Fibroblast of lung (primary cell): ENCODE data around the gene SUFU. TPM values are rescaled to one million over a fixed set of nuclear protein-coding genes. Genes with fewer than 3 reads are reported as not detected.

Experiments
- DNase-seq, 2 donors: peaks; one replicate each; pipeline versions ENCODE4 v3.0.0 to v3.0.0-alpha.2; 2010; ENCODE audit warnings: low read depth in 2 of 2
- H2AFZ ChIP-seq: 2 replicates; pipeline ENCODE4 v1.5.1; 2012; ENCODE audit warnings: low read length, control low read depth, inconsistent platforms
- H3K27ac ChIP-seq: 2 replicates; pipeline ENCODE4 v1.5.1; 2011; ENCODE audit warnings: low read length, control low read depth; ENCODE audit not compliant: insufficient read depth
- H3K27me3 ChIP-seq: 2 replicates; pipeline ENCODE4 v1.5.1; 2011; ENCODE audit warnings: mild to moderate bottlenecking, low read length; ENCODE audit not compliant: control insufficient read depth, insufficient read depth
- H3K36me3 ChIP-seq: 2 replicates; pipeline ENCODE4 v1.5.1; 2011; ENCODE audit warnings: low read length; ENCODE audit not compliant: control insufficient read depth, insufficient read depth
- H3K4me1 ChIP-seq: 2 replicates; pipeline ENCODE4 v1.5.1; 2011; ENCODE audit warnings: low read length; ENCODE audit not compliant: control insufficient read depth, insufficient read depth; ENCODE audit errors: extremely low read depth
- H3K4me2 ChIP-seq: 2 replicates; pipeline ENCODE4 v1.5.1; 2011; ENCODE audit warnings: low read length, control low read depth; ENCODE audit not compliant: insufficient read depth; ENCODE audit errors: extremely low read depth
- H3K4me3 ChIP-seq, 4 experiments: fragments of 200-600 bp in 1 of 4; sonication (generic) in 1 of 4; replicated peaks in 1 of 4; 2 replicates each; pipeline ENCODE4 v1.5.1; 2011 to 2016; ENCODE audit warnings: low read length in 4 of 4, low read depth in 3 of 4, mild to moderate bottlenecking in 3 of 4, control low read depth in 2 of 4, inconsistent platforms in 1 of 4, mixed read lengths in 1 of 4; ENCODE audit not compliant: insufficient read depth in 1 of 4; ENCODE audit errors: control extremely low read depth in 1 of 4
- H3K79me2 ChIP-seq: 2 replicates; pipeline ENCODE4 v1.5.1; 2012; ENCODE audit warnings: mild to moderate bottlenecking, low read length, inconsistent platforms; ENCODE audit not compliant: control insufficient read depth, insufficient read depth
- H3K9ac ChIP-seq: 2 replicates; pipeline ENCODE4 v1.5.1; 2011; ENCODE audit warnings: mild to moderate bottlenecking, low read length, control low read depth; ENCODE audit not compliant: insufficient read depth
- H3K9me3 ChIP-seq: 2 replicates; pipeline ENCODE4 v1.5.1; 2012; ENCODE audit warnings: low read depth, low read length; ENCODE audit not compliant: control insufficient read depth, insufficient read depth
- H4K20me1 ChIP-seq: 2 replicates; pipeline ENCODE4 v1.5.1; 2011; ENCODE audit warnings: low read length; ENCODE audit not compliant: control insufficient read depth, insufficient read depth; ENCODE audit errors: extremely low read depth
- CTCF ChIP-seq, 2 donors: IDR thresholded peaks in 1 of 2; conservative IDR thresholded peaks in 1 of 2; 1 replicate in 1 of 2; 2 replicates in 1 of 2; pipeline ENCODE4 v1.5.1; 2011 to 2012; ENCODE audit warnings: low read length in 2 of 2, control low read depth in 1 of 2, inconsistent platforms in 1 of 2, low read depth in 1 of 2, mild to moderate bottlenecking in 1 of 2
- EZH2 ChIP-seq: IDR thresholded peaks from 2 replicates; pipeline ENCODE4 v1.5.1; 2012; ENCODE audit warnings: low read length, control low read depth, mild to moderate bottlenecking; ENCODE audit errors: missing control alignments
- polyA plus RNA-seq, 2 donors: library from polyadenylated mRNA; depleted of rRNA in 1 of 2; stranded (reverse) in 1 of 2; unstranded in 1 of 2; fragments of >200 nt; gene quantifications; 2 replicates each; pipeline ENCODE4 v1.2.1, GENCODE V29; 2011 to 2012; ENCODE audit warnings: missing spikeins in 1 of 2
- total RNA-seq: library from RNA; depleted of rRNA; stranded (reverse); fragments of >200 nt; gene quantifications from 2 replicates; pipeline ENCODE4 v1.2.1, GENCODE V29; 2014

SUFU gene
- total and polyA plus RNA-seq, 2 donors (not counting 1 experiment from before 2014, with no cell fraction given) = 4.3 to 5.6 TPM

- Histone ChIP-seq H2AFZ (no peak overlapping the region), H3K4me3 (peak overlapping the region in 2 of 4 experiments; percentile 24 to 33), H3K4me2 (peak overlapping the region; percentile 56), H3K79me2 (no peaks in the 10 kb centered on the region), H3K9ac (peak overlapping the region; percentile 36), H3K36me3 (no peaks in the 10 kb centered on the region), H3K9me3 (no peaks in the 10 kb centered on the region), H3K27ac (peak overlapping the region; percentile 59), H4K20me1 (no peaks in the 10 kb centered on the region), H3K4me1 (peaks cover 51% of the 10 kb centered on the region), H3K27me3 (no peaks in the 10 kb centered on the region)
- TF ChIP-seq CTCF (conservative IDR thresholded peaks at IDR 0.05 in 1 of 2, IDR thresholded peaks at IDR 0.05 in 1 of 2; ENCODE audit: low read depth in 1 of 2, low read length in 2 of 2) (no peak), EZH2 (no peak)
- DNase-seq = no peak
Observed at GRCh38 chr10:102676534-102677315, 173.0 kb downstream of the SUFU start.

GRCh38 chr10:102677331-102678067 is 173.7 kb downstream of the SUFU start:
- Histone ChIP-seq H3K36me3 (peaks cover 3% of the 10 kb centered on the region), H3K27me3 (no peaks in the 10 kb centered on the region), H3K4me1 (peaks cover 51% of the 10 kb centered on the region), H3K4me2 (no peak overlapping the region), H3K9ac (no peak overlapping the region), H2AFZ (no peak overlapping the region), H4K20me1 (no peaks in the 10 kb centered on the region), H3K4me3 (no peak overlapping the region), H3K9me3 (no peaks in the 10 kb centered on the region), H3K79me2 (no peaks in the 10 kb centered on the region), H3K27ac (peak overlapping the region; percentile 59)
- no peak for DNase-seq
- TF ChIP-seq CTCF (conservative IDR thresholded peaks at IDR 0.05 in 1 of 2, IDR thresholded peaks at IDR 0.05 in 1 of 2; ENCODE audit: low read depth in 1 of 2, low read length in 2 of 2) (no peak), EZH2 (no peak)

- peaks cover 50% of the 10 kb centered on the region for H3K4me1 ChIP-seq
- no peak for DNase-seq
- H3K27me3 ChIP-seq = no peaks in the 10 kb centered on the region
- no peak overlapping the region for H3K27ac ChIP-seq
- no peaks in the 10 kb centered on the region for H4K20me1 ChIP-seq
- H3K36me3 ChIP-seq = peaks cover 3% of the 10 kb centered on the region
- TF ChIP-seq CTCF (conservative IDR thresholded peaks at IDR 0.05 in 1 of 2, IDR thresholded peaks at IDR 0.05 in 1 of 2; ENCODE audit: low read depth in 1 of 2, low read length in 2 of 2) = no peak
- TF ChIP-seq EZH2 = no peak
- H3K79me2 ChIP-seq = no peaks in the 10 kb centered on the region
- no peaks in the 10 kb centered on the region for H3K9me3 ChIP-seq
- H3K4me2 ChIP-seq = no peak overlapping the region
- H3K9ac ChIP-seq = no peak overlapping the region
- no peak overlapping the region for H3K4me3 ChIP-seq
- no peak overlapping the region for H2AFZ ChIP-seq
Observed at GRCh38 chr10:102678068-102678400, 174.3 kb downstream of the SUFU start.
